Hematopoietic multipotent progenitor cell (in vitro differentiated cells): ENCODE measurements around the gene ATXN7L3. TPM values are rescaled to one million over a fixed set of nuclear protein-coding genes. Genes with fewer than 3 reads are reported as not detected.

Experiments
- small RNA-seq: library from RNA; depleted of rRNA; stranded (forward); fragments of <200 nt; gene quantifications from one replicate; pipeline ENCODE3, GENCODE V24; 2012
- total RNA-seq: library from RNA; depleted of rRNA; stranded (reverse); fragments of >200 nt; gene quantifications from one replicate; pipeline ENCODE4 v1.2.3, GENCODE V29; 2012

Gene ATXN7L3
- total RNA-seq, 1 donor = 34.2 TPM

Small RNA genes within 50 kb of the gene (small RNA-seq; reads per million reads assigned to genes)
- gene MIR6782 = not detected

Other genes starting within 250 kb of the ATXN7L3 start
- gene PYY, start 245.9 kb downstream of the ATXN7L3 start, total RNA-seq = not detected
- gene NAGS, start 195.3 kb downstream of the ATXN7L3 start, total RNA-seq = under 0.01 TPM
- gene TMEM101, start 184.9 kb downstream of the ATXN7L3 start, total RNA-seq = 141 TPM
- gene LSM12, start 133.2 kb downstream of the ATXN7L3 start, total RNA-seq = 17.8 TPM
- gene G6PC3, start 129.1 kb downstream of the ATXN7L3 start, total RNA-seq = 60.1 TPM
- 102 TPM for gene HDAC5, start 76.2 kb downstream of the ATXN7L3 start, total RNA-seq
- 3.5 TPM for gene HROB, start 58.0 kb downstream of the ATXN7L3 start, total RNA-seq
- gene ASB16, start 29.2 kb downstream of the ATXN7L3 start, total RNA-seq = not detected
- 56.8 TPM for gene TMUB2, start 12.9 kb downstream of the ATXN7L3 start, total RNA-seq
- gene UBTF, start 19.8 kb upstream of the ATXN7L3 start, total RNA-seq = 58.7 TPM
- gene SLC4A1, start 68.3 kb upstream of the ATXN7L3 start, total RNA-seq = 0.81 TPM
- gene RUNDC3A, start 108.7 kb upstream of the ATXN7L3 start, total RNA-seq = 1.6 TPM
- 98.3 TPM for gene SLC25A39, start 124.9 kb upstream of the ATXN7L3 start, total RNA-seq
- gene GRN, start 145.4 kb upstream of the ATXN7L3 start, total RNA-seq = 263 TPM
- 9.2 TPM for gene FAM171A2, start 164.0 kb upstream of the ATXN7L3 start, total RNA-seq
- gene ITGA2B, start 189.8 kb upstream of the ATXN7L3 start, total RNA-seq = 80.8 TPM